H1 (cell line): ENCODE measurements around the gene CST5. TPM values are rescaled to one million over a fixed set of nuclear protein-coding genes. Genes with fewer than 3 reads are reported as not detected.
A peak's percentile ranks its signal among the peaks of the same experiment; 100 is the strongest.

ENCODE experiments used
- CTCF ChIA-PET: fragments of 300-600 bp; sonication (Branson Sonifier 250); formaldehyde crosslinking; loops from one replicate; lab custom pipeline; 2021; ENCODE audit not compliant: partially characterized antibody; lab: Charles Lee
- POLR2A ChIA-PET: fragments of 300-600 bp; sonication (Branson Sonifier 250); formaldehyde crosslinking; loops from one replicate; lab custom pipeline; 2021; ENCODE audit warnings: inconsistent platforms; ENCODE audit not compliant: partially characterized antibody; lab: Charles Lee
- DNase-seq, 2 experiments: peaks; one replicate each; pipeline versions ENCODE4 v3.0.0 to v3.0.0-alpha.2; 2010 to 2022; ENCODE audit warnings: low spot score in 2 of 2, low read depth in 1 of 2, mixed read lengths in 1 of 2
- FAIRE-seq: peaks from 2 replicates; lab custom pipeline; 2011; peaks lifted over from hg19 to GRCh38; lab: Jason Lieb, UNC
- H2AFZ ChIP-seq: 2 replicates; pipeline ENCODE4 v1.8.1; 2012; ENCODE audit warnings: low read length, inconsistent platforms
- H2AK5ac ChIP-seq: 2 replicates; pipeline ENCODE4 v1.6.1; 2013; ENCODE audit warnings: low read depth, low read length
- H2BK120ac ChIP-seq: replicated peaks from 2 replicates; pipeline ENCODE3; 2013; ENCODE audit warnings: low read depth, low read length, inconsistent platforms
- H2BK12ac ChIP-seq: 2 replicates; pipeline ENCODE4 v1.6.1; 2013; ENCODE audit warnings: low read depth, low read length
- H2BK15ac ChIP-seq: 2 replicates; pipeline ENCODE4 v1.6.1; 2013; ENCODE audit warnings: low read length
- H2BK20ac ChIP-seq: 2 replicates; pipeline ENCODE4 v1.6.1; 2013; ENCODE audit warnings: low read length
- H2BK5ac ChIP-seq: 2 replicates; pipeline ENCODE4 v1.6.1; 2013; ENCODE audit warnings: low read depth, low read length
- H3K14ac ChIP-seq: 2 replicates; pipeline ENCODE4 v1.6.1; 2013; ENCODE audit warnings: inconsistent platforms; ENCODE audit not compliant: insufficient read length
- H3K18ac ChIP-seq: 2 replicates; pipeline ENCODE4 v1.6.1; 2013; ENCODE audit warnings: low read length; ENCODE audit errors: extremely low read depth
- H3K23ac ChIP-seq: 2 replicates; pipeline ENCODE4 v1.6.1; 2013; ENCODE audit warnings: inconsistent platforms; ENCODE audit not compliant: insufficient read length
- H3K23me2 ChIP-seq: 2 replicates; pipeline ENCODE4 v1.6.1; 2013; ENCODE audit warnings: low read depth, low read length
- H3K27ac ChIP-seq: 2 replicates; pipeline ENCODE4 v1.6.1; 2011; ENCODE audit warnings: low read depth, low read length, inconsistent platforms
- H3K27me3 ChIP-seq, 4 experiments: replicated peaks in 1 of 4; 1 replicate in 1 of 4; 2 replicates in 3 of 4; pipeline versions ENCODE4 v1.6.1 to v1.8.1; 2011 to 2013; ENCODE audit warnings: low read length in 3 of 4, mild to moderate bottlenecking in 3 of 4, inconsistent platforms in 2 of 4, mixed read lengths in 2 of 4, moderate library complexity in 1 of 4; ENCODE audit not compliant: control insufficient read depth in 3 of 4, insufficient read depth in 3 of 4; ENCODE audit errors: extremely low read depth in 1 of 4
- H3K36me3 ChIP-seq, 4 experiments: 2 replicates each; pipeline versions ENCODE4 v1.6.1 to v1.8.1; 2011 to 2013; ENCODE audit warnings: mild to moderate bottlenecking in 4 of 4, low read length in 3 of 4, moderate library complexity in 2 of 4, control low read depth in 1 of 4, inconsistent platforms in 1 of 4; ENCODE audit not compliant: insufficient read depth in 4 of 4, control insufficient read depth in 2 of 4
- H3K4ac ChIP-seq: replicated peaks from 2 replicates; pipeline ENCODE3; 2013; ENCODE audit warnings: low read length, low read depth, mixed read lengths, inconsistent platforms; ENCODE audit not compliant: insufficient read length
- H3K4me1 ChIP-seq, 4 experiments: replicated peaks in 1 of 4; 1 replicate in 1 of 4; 2 replicates in 3 of 4; pipeline versions ENCODE4 v1.6.1 to v1.8.1; 2011 to 2013; ENCODE audit warnings: low read length in 3 of 4, inconsistent platforms in 2 of 4, mixed read lengths in 1 of 4; ENCODE audit not compliant: insufficient read depth in 4 of 4, control insufficient read depth in 3 of 4
- H3K4me2 ChIP-seq, 2 experiments: 2 replicates each; pipeline versions ENCODE4 v1.6.1 to v1.8.1; 2011 to 2013; ENCODE audit warnings: low read depth in 2 of 2, low read length in 2 of 2, control low read depth in 1 of 2, inconsistent platforms in 1 of 2, mild to moderate bottlenecking in 1 of 2; ENCODE audit not compliant: insufficient read depth in 1 of 2
- H3K4me3 ChIP-seq, 4 experiments: fragments of 200-600, 300-600 bp in 1 of 4; sonication (generic), shearing (Covaris generic), sonication (Bioruptor Twin) in 1 of 4; 2 replicates each; pipeline versions ENCODE4 v1.5.1 to v1.8.1; 2011 to 2016; ENCODE audit warnings: low read length in 4 of 4, low read depth in 3 of 4, control low read depth in 2 of 4, inconsistent platforms in 2 of 4, mild to moderate bottlenecking in 2 of 4, mixed read lengths in 1 of 4, moderate library complexity in 1 of 4; ENCODE audit not compliant: insufficient read depth in 2 of 4; ENCODE audit errors: extremely low read depth in 1 of 4
- H3K56ac ChIP-seq: replicated peaks from 2 replicates; pipeline ENCODE3; 2013; ENCODE audit warnings: low read depth, mild to moderate bottlenecking, mixed read lengths, low read length, inconsistent platforms; ENCODE audit not compliant: insufficient read length
- H3K79me1 ChIP-seq: 2 replicates; pipeline ENCODE4 v1.6.1; 2013; ENCODE audit warnings: low read depth, low read length, control low read depth
- H3K79me2 ChIP-seq, 2 experiments: 2 replicates each; pipeline versions ENCODE4 v1.6.1 to v1.8.1; 2012 to 2013; ENCODE audit warnings: low read length in 2 of 2, mild to moderate bottlenecking in 2 of 2, inconsistent platforms in 1 of 2; ENCODE audit not compliant: insufficient read depth in 2 of 2, control insufficient read depth in 1 of 2
- H3K9ac ChIP-seq, 4 experiments: replicated peaks in 1 of 4; 1 replicate in 1 of 4; 2 replicates in 3 of 4; pipeline versions ENCODE4 v1.6.1 to v1.8.1; 2011 to 2013; ENCODE audit warnings: low read depth in 3 of 4, low read length in 3 of 4, control low read depth in 2 of 4, mild to moderate bottlenecking in 2 of 4, moderate library complexity in 2 of 4, inconsistent platforms in 1 of 4; ENCODE audit errors: extremely low read depth in 1 of 4
- H3K9me3 ChIP-seq, 2 experiments: 2 replicates each; pipeline versions ENCODE4 v1.6.1 to v1.8.1; 2012 to 2013; ENCODE audit warnings: mild to moderate bottlenecking in 2 of 2, moderate library complexity in 2 of 2, control low read depth in 1 of 2, inconsistent platforms in 1 of 2, low read depth in 1 of 2, low read length in 1 of 2, mixed read lengths in 1 of 2; ENCODE audit not compliant: insufficient read depth in 2 of 2
- H4K20me1 ChIP-seq, 2 experiments: replicated peaks in 1 of 2; 2 replicates each; pipeline versions ENCODE3 to v1.8.1; 2011 to 2013; ENCODE audit warnings: inconsistent platforms in 2 of 2, low read length in 2 of 2, mild to moderate bottlenecking in 1 of 2; ENCODE audit not compliant: insufficient read depth in 2 of 2, control insufficient read depth in 1 of 2
- H4K5ac ChIP-seq: 2 replicates; pipeline ENCODE4 v1.6.1; 2013; ENCODE audit warnings: low read length, low read depth, mixed read lengths, inconsistent platforms; ENCODE audit not compliant: insufficient read length
- H4K8ac ChIP-seq: 2 replicates; pipeline ENCODE4 v1.8.0; 2013; ENCODE audit warnings: mild to moderate bottlenecking, moderate library complexity, low read length, inconsistent platforms; ENCODE audit not compliant: insufficient read depth; ENCODE audit errors: extremely low read depth
- H4K91ac ChIP-seq: replicated peaks from 2 replicates; pipeline ENCODE3; 2013; ENCODE audit warnings: low read length, mixed read lengths, inconsistent platforms; ENCODE audit not compliant: insufficient read length
- BACH1 ChIP-seq: IDR thresholded peaks from 2 replicates; pipeline ENCODE4 v1.6.1; 2012; ENCODE audit warnings: low read length, improper control_type of control experiment
- E2F6 ChIP-seq: IDR thresholded peaks from 2 replicates; pipeline ENCODE4 v1.6.1; 2012; ENCODE audit warnings: inconsistent platforms
- EGR1 ChIP-seq: IDR thresholded peaks from 2 replicates; pipeline ENCODE4 v1.6.1; 2011; ENCODE audit warnings: low read depth, low read length, borderline replicate concordance
- GABPA ChIP-seq: IDR thresholded peaks from 2 replicates; pipeline ENCODE4 v1.6.1; 2011; ENCODE audit warnings: mild to moderate bottlenecking, low read length, moderate library complexity, borderline replicate concordance; ENCODE audit not compliant: insufficient read depth
- GTF2F1 ChIP-seq: IDR thresholded peaks from 2 replicates; pipeline ENCODE4 v1.6.1; 2012; ENCODE audit warnings: low read depth, low read length, improper control_type of control experiment, borderline replicate concordance
- JUN ChIP-seq: IDR thresholded peaks from 2 replicates; pipeline ENCODE4 v1.6.1; 2011; ENCODE audit warnings: low read depth, mild to moderate bottlenecking, improper control_type of control experiment, low read length
- KDM1A ChIP-seq: fragments of 200-600, 300-600 bp; sonication (generic); IDR thresholded peaks from 2 replicates; pipeline ENCODE4 v1.7.1; 2016; ENCODE audit warnings: mild to moderate bottlenecking, low read length, borderline replicate concordance
- KDM5A ChIP-seq: fragments of 200-600 bp; IDR thresholded peaks from 2 replicates; pipeline ENCODE4 v1.7.1; 2012; ENCODE audit warnings: mild to moderate bottlenecking, low read length, inconsistent platforms, mixed read lengths
- MAX ChIP-seq: IDR thresholded peaks from 2 replicates; pipeline ENCODE4 v1.6.1; 2012; ENCODE audit warnings: inconsistent platforms
- NANOG ChIP-seq: IDR thresholded peaks from 2 replicates; pipeline ENCODE4 v1.6.1; 2011; ENCODE audit warnings: low read length, low read depth, mild to moderate bottlenecking, inconsistent platforms; ENCODE audit not compliant: insufficient read depth, poor library complexity, severe bottlenecking
- PHF8 ChIP-seq: fragments of 200-600 bp; sonication (generic); conservative IDR thresholded peaks from 2 replicates; pipeline ENCODE4 v1.7.1; 2012; ENCODE audit warnings: low read depth, mild to moderate bottlenecking, inconsistent platforms, low read length, moderate library complexity
- POLR2AphosphoS5 ChIP-seq: IDR thresholded peaks from 2 replicates; pipeline ENCODE4 v1.6.1; 2011; ENCODE audit warnings: low read depth, low read length
- TEAD4 ChIP-seq: IDR thresholded peaks from 2 replicates; pipeline ENCODE4 v1.6.1; 2012; ENCODE audit warnings: low read depth, low read length, inconsistent platforms, mixed read lengths
- YY1 ChIP-seq: IDR thresholded peaks from 2 replicates; pipeline ENCODE4 v1.6.1; 2011; ENCODE audit warnings: low read depth, mild to moderate bottlenecking, low read length
- WGBS, 2 experiments: shearing (Covaris generic) in 1 of 2; methylation state at CpG; one replicate each; pipeline versions ENCODE4 v1.1.6 to v1.1.7; 2013 to 2015; ENCODE audit warnings: low lambda C conversion rate in 2 of 2, mixed read lengths in 2 of 2, inconsistent platforms in 1 of 2, low coverage in 1 of 2, missing lambda C conversion rate in 1 of 2; ENCODE audit not compliant: insufficient replicate concordance in 2 of 2, insufficient coverage in 1 of 2, insufficient read length in 1 of 2; ENCODE audit errors: extremely low coverage in 1 of 2, missing lambda C conversion rate in 1 of 2; 5-methylcytosine and 5-hydroxymethylcytosine counted together
- polyA plus RNA-seq, 7 experiments: library from polyadenylated mRNA; depleted of rRNA in 3 of 7; stranded (reverse) in 5 of 7; unstranded in 2 of 7; fragments of >200 nt in 5 of 7; fragments of 200-250 nt in 2 of 7; gene quantifications; 1 replicate in 5 of 7; 2 replicates in 1 of 7; 4 replicates in 1 of 7; pipeline versions ENCODE4 v1.2.1 to v1.2.3, GENCODE V29; 2011 to 2013; ENCODE audit warnings: missing spikeins in 2 of 7, mixed read lengths in 2 of 7
- total RNA-seq: library from RNA; stranded (reverse); fragmentation: NEBNext Ultra II Directional; extraction: Animal tissue kit (Norgen Biotek cat#: 25700); gene quantifications from 2 replicates; pipeline ENCODE4 v1.2.1, GENCODE V29; 2021

The CST5 gene
- total and polyA plus RNA-seq, 2 of the 8 experiments (the other 6 are each of a cell fraction or from before 2014, with no cell fraction given) = not detected

- Histone ChIP-seq H4K91ac (peak overlapping the region; percentile 87), H4K20me1 (no peaks in the 10 kb centered on the region), H2BK120ac (no peak overlapping the region), H3K36me3 (no peaks in the 10 kb centered on the region), H2BK20ac (no peak overlapping the region), H3K4ac (no peak overlapping the region), H2BK12ac (no peak overlapping the region), H2AK5ac (no peak overlapping the region), H3K9ac (no peak overlapping the region), H3K27ac (no peak overlapping the region), H2BK15ac (no peak overlapping the region), H3K4me2 (no peak overlapping the region), H3K27me3 (no peaks in the 10 kb centered on the region; a peak in 1 of 7 replicates), H3K79me1 (no peaks in the 10 kb centered on the region; the same call in 1 of the 2 replicates), H3K9me3 (no peaks in the 10 kb centered on the region), H3K79me2 (no peaks in the 10 kb centered on the region), H4K8ac (no peak overlapping the region), H3K56ac (no peak overlapping the region), H4K5ac (no peak overlapping the region), H3K4me1 (peaks cover 0 to 4% (median 0%) of the 10 kb centered on the region in 4 experiments; a peak in 1 of 7 replicates), H3K14ac (no peak overlapping the region), H3K23me2 (no peaks in the 10 kb centered on the region; the same call in 1 of the 2 replicates), H3K23ac (no peak overlapping the region), H3K18ac (no peak overlapping the region), H3K4me3 (no peak overlapping the region), H2BK5ac (no peak overlapping the region), H2AFZ (no peak overlapping the region)
- WGBS, 2 experiments = 87% methylated on average over 4 of the region's 4 CpGs; no CpG with 5 or more reads in 1 of the 2 experiments
- ChIA-PET CTCF (interaction anchor here (1.1 to 4.1 kb wide), 2 partner anchors 9 to 280 kb away, joined by 3 to 25 read pairs; no protein-coding TSS in a partner anchor), POLR2A (no interaction called here)
- FAIRE-seq (no peak), DNase-seq (no peak)
- TF ChIP-seq MAX = no peak
- TF ChIP-seq E2F6 = no peak
- no peak for TF ChIP-seq PHF8
- no peak for TF ChIP-seq KDM1A
- TF ChIP-seq NANOG = no peak
- TF ChIP-seq TEAD4 = no peak
- no peak for TF ChIP-seq BACH1
- TF ChIP-seq KDM5A = no peak
- TF ChIP-seq JUN = no peak
- no peak for TF ChIP-seq YY1
- no peak for TF ChIP-seq POLR2AphosphoS5
- TF ChIP-seq GTF2F1 = no peak
- TF ChIP-seq GABPA = no peak
- TF ChIP-seq EGR1 = no peak
Measured at GRCh38 chr20:23880417-23880816, 869 bp upstream of the CST5 start.
